ENCODE data around the gene BCL6B. TPM values are rescaled to one million over a fixed set of nuclear protein-coding genes. Genes with fewer than 3 reads are reported as not detected.

Gene BCL6B
- total RNA-seq, 1 experiment from 2014 or later = not detected

- Mint-ChIP-seq H3K4me3 (ENCODE audit: low read depth, unreplicated experiment) (peak overlapping the region; percentile 32), H3K4me1 (ENCODE audit: low read depth, unreplicated experiment) (peaks cover 23% of the 10 kb centered on the region), H3K36me3 (ENCODE audit: insufficient read depth, unreplicated experiment) (peaks cover 6% of the 10 kb centered on the region), H3K27ac (ENCODE audit: unreplicated experiment) (peak overlapping the region; percentile 73), H3K27me3 (ENCODE audit: unreplicated experiment) (peaks cover 8% of the 10 kb centered on the region), H3K9me3 (ENCODE audit: low read depth, unreplicated experiment) (no peaks in the 10 kb centered on the region)
- BruUV-seq (replicated peaks) = no TSS peak
- DNase-seq = peak; percentile 75
- intact Hi-C loops (cut with micrococcal nuclease; ENCODE audit: unreplicated experiment) = no loop called here
- CTCF ChIA-PET = interaction anchor here (0.6 to 1.1 kb wide), 3 partner anchors 15 to 117 kb away, joined by 3 to 8 read pairs (median 3); no protein-coding TSS in a partner anchor
- TF ChIP-seq CTCF (IDR thresholded peaks at IDR 0.05; ENCODE audit: unreplicated experiment) = no peak
Observed at GRCh38 chr17:7060165-7060891, 37.5 kb downstream of the BCL6B start.

- peaks cover 21% of the 10 kb centered on the region for H3K4me1 Mint-ChIP-seq (ENCODE audit: low read depth, unreplicated experiment)
- no peak overlapping the region for H3K27ac Mint-ChIP-seq (ENCODE audit: unreplicated experiment)
- peaks cover 8% of the 10 kb centered on the region for H3K36me3 Mint-ChIP-seq (ENCODE audit: insufficient read depth, unreplicated experiment)
- CTCF ChIA-PET = no interaction called here
- no TSS peak for BruUV-seq (replicated peaks)
- no peak for DNase-seq
- H3K27me3 Mint-ChIP-seq (ENCODE audit: unreplicated experiment) = peaks cover 12% of the 10 kb centered on the region
- peaks cover 5% of the 10 kb centered on the region for H3K9me3 Mint-ChIP-seq (ENCODE audit: low read depth, unreplicated experiment)
- TF ChIP-seq CTCF (IDR thresholded peaks at IDR 0.05; ENCODE audit: unreplicated experiment) = no peak
- intact Hi-C loops (cut with micrococcal nuclease; ENCODE audit: unreplicated experiment) = no loop called here
- no peak overlapping the region for H3K4me3 Mint-ChIP-seq (ENCODE audit: low read depth, unreplicated experiment)
Observed at GRCh38 chr17:7063518-7064094, 40.8 kb downstream of the BCL6B start.

- Mint-ChIP-seq H3K27me3 (ENCODE audit: unreplicated experiment) (peaks cover 19% of the 10 kb centered on the region), H3K4me3 (ENCODE audit: low read depth, unreplicated experiment) (no peak overlapping the region), H3K27ac (ENCODE audit: unreplicated experiment) (no peak overlapping the region), H3K36me3 (ENCODE audit: insufficient read depth, unreplicated experiment) (peaks cover 5% of the 10 kb centered on the region), H3K4me1 (ENCODE audit: low read depth, unreplicated experiment) (peaks cover 14% of the 10 kb centered on the region), H3K9me3 (ENCODE audit: low read depth, unreplicated experiment) (peaks cover 7% of the 10 kb centered on the region)
- intact Hi-C loops (cut with micrococcal nuclease; ENCODE audit: unreplicated experiment) = no loop called here
- TF ChIP-seq CTCF (IDR thresholded peaks at IDR 0.05; ENCODE audit: unreplicated experiment) = no peak
- no peak for DNase-seq
- CTCF ChIA-PET = no interaction called here
- BruUV-seq (replicated peaks) = no TSS peak
Observed at GRCh38 chr17:7064261-7064660, 41.4 kb downstream of the BCL6B start.

GRCh38 chr17:7067198-7067597, 44.3 kb downstream of the BCL6B start:
- intact Hi-C loops (cut with micrococcal nuclease; ENCODE audit: unreplicated experiment) = no loop called here
- H3K27ac Mint-ChIP-seq (ENCODE audit: unreplicated experiment) = no peak overlapping the region
- peaks cover 12% of the 10 kb centered on the region for H3K4me1 Mint-ChIP-seq (ENCODE audit: low read depth, unreplicated experiment)
- no peak for TF ChIP-seq CTCF (IDR thresholded peaks at IDR 0.05; ENCODE audit: unreplicated experiment)
- no peak for DNase-seq
- peaks cover 9% of the 10 kb centered on the region for H3K36me3 Mint-ChIP-seq (ENCODE audit: insufficient read depth, unreplicated experiment)
- no peak overlapping the region for H3K4me3 Mint-ChIP-seq (ENCODE audit: low read depth, unreplicated experiment)
- peaks cover 7% of the 10 kb centered on the region for H3K9me3 Mint-ChIP-seq (ENCODE audit: low read depth, unreplicated experiment)
- peaks cover 33% of the 10 kb centered on the region for H3K27me3 Mint-ChIP-seq (ENCODE audit: unreplicated experiment)
- BruUV-seq (replicated peaks) = no TSS peak
- CTCF ChIA-PET = no interaction called here
